Calu3 (cell line): Measurements from ENCODE around the gene MRPS21. TPM values are rescaled to one million over a fixed set of nuclear protein-coding genes. Genes with fewer than 3 reads are reported as not detected.

Experiments used
- BruUV-seq: library from RNA; stranded (reverse); fragments of 400-500 nt; replicated peaks from 2 replicates; lab custom pipeline; 2021; lab: Mats Ljungman, UMichigan
- CTCF ChIA-PET: fragments of 300-600 bp; sonication (Branson Sonifier 250); formaldehyde crosslinking; loops from one replicate; lab custom pipeline; 2022; ENCODE audit warnings: antibody characterized with exemption; lab: Charles Lee
- DNase-seq: peaks from one replicate; pipeline ENCODE4 v3.0.0; 2022
- H3K27ac Mint-ChIP-seq: one replicate; pipeline ENCODE4 v1.8.0; 2022; ENCODE audit warnings: mixed read lengths; ENCODE audit not compliant: unreplicated experiment
- H3K27me3 Mint-ChIP-seq: one replicate; pipeline ENCODE4 v1.8.0; 2022; ENCODE audit warnings: mixed read lengths; ENCODE audit not compliant: unreplicated experiment
- H3K36me3 Mint-ChIP-seq: one replicate; pipeline ENCODE4 v1.8.0; 2022; ENCODE audit warnings: mild to moderate bottlenecking, moderate library complexity, mixed read lengths; ENCODE audit not compliant: insufficient read depth, unreplicated experiment
- H3K4me1 Mint-ChIP-seq: one replicate; pipeline ENCODE4 v1.8.0; 2022; ENCODE audit warnings: mild to moderate bottlenecking, low read depth, mixed read lengths; ENCODE audit not compliant: unreplicated experiment
- H3K4me3 Mint-ChIP-seq: one replicate; pipeline ENCODE4 v1.8.0; 2022; ENCODE audit warnings: mild to moderate bottlenecking, low read depth, moderate library complexity, mixed read lengths; ENCODE audit not compliant: unreplicated experiment
- H3K9me3 Mint-ChIP-seq: one replicate; pipeline ENCODE4 v1.8.0; 2022; ENCODE audit warnings: low read depth, mixed read lengths; ENCODE audit not compliant: unreplicated experiment
- CTCF ChIP-seq: fragments of 200-600 bp; IDR thresholded peaks from one replicate; pipeline ENCODE4 v1.8.0; 2022; ENCODE audit warnings: antibody characterized with exemption; ENCODE audit not compliant: unreplicated experiment
- intact Hi-C: fragments of 100-400 bp; cut with micrococcal nuclease; formaldehyde crosslinking; loops from one replicate; pipeline ENCODE4 v1.10.0; 2022; ENCODE audit not compliant: unreplicated experiment
- total RNA-seq: library from RNA; stranded (reverse); gene quantifications from 2 replicates; pipeline ENCODE4 v1.2.3, GENCODE V29; 2022

The MRPS21 gene
- total RNA-seq, 1 experiment from 2014 or later, result 66.9 TPM

DNA sequence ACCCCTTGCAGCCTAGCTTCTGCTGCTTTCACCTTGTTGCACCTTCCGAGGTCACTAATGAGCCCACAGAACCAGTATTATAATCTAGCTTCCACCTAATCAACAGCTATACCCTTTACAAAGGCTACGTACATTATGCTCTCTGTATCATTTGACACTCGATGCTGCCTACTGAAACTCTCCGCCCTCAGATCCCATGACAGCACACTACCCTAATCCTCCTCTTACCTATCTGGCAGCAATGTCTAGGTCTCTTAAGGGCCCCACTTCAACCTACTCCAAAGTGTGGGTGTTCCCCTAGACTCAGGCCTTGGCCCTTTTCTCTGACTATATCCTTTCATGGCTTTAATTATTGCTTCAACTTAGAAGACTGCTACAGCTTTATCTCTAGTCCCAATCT is 4.8 kb upstream of the MRPS21 start:
- no peak for TF ChIP-seq CTCF

DNA sequence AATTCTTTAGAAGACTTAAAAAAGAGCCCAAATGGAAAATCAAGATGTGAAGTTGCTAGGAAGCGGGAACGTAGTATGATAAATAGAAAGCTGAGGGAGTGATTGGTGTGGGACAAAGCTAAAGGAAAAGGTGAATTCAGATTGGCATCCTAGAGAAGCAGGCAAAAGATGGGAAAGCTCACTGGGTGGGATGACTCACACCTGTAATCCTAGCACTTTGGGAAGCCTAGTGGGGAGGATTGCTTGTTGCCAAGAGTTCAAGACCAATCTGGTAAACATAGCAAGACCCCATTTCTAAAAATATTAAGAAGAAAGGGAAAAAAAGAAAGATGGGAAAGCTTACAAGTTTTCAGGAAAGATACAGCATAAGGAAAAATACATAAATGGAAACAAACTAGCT is 1.8 kb downstream of the MRPS21 start:
- BruUV-seq, result no TSS peak
- peaks cover 19% of the 10 kb centered on the region for H3K4me1 Mint-ChIP-seq
- peaks cover 63% of the 10 kb centered on the region for H3K36me3 Mint-ChIP-seq
- H3K27me3 Mint-ChIP-seq, result no peaks in the 10 kb centered on the region
- no peak for TF ChIP-seq CTCF
- CTCF ChIA-PET, result interaction anchor here (0.6 kb wide), 1 partner anchor 8 kb away, joined by 3 read pairs; no protein-coding TSS in a partner anchor
- H3K27ac Mint-ChIP-seq, result no peak overlapping the region
- H3K4me3 Mint-ChIP-seq, result no peak overlapping the region
- H3K9me3 Mint-ChIP-seq, result no peaks in the 10 kb centered on the region
- intact Hi-C loops, result no loop called here
- no peak for DNase-seq

More for the DNA sequence above, 4.8 kb upstream of the MRPS21 start:
- Mint-ChIP-seq H3K27ac (no peak overlapping the region), H3K4me1 (peaks cover 10% of the 10 kb centered on the region), H3K4me3 (no peak overlapping the region), H3K27me3 (peaks cover 27% of the 10 kb centered on the region), H3K36me3 (peaks cover 11% of the 10 kb centered on the region), H3K9me3 (no peaks in the 10 kb centered on the region)
- no peak for DNase-seq
- CTCF ChIA-PET, result no interaction called here
- intact Hi-C loops, result no loop called here
- BruUV-seq, result no TSS peak

DNA sequence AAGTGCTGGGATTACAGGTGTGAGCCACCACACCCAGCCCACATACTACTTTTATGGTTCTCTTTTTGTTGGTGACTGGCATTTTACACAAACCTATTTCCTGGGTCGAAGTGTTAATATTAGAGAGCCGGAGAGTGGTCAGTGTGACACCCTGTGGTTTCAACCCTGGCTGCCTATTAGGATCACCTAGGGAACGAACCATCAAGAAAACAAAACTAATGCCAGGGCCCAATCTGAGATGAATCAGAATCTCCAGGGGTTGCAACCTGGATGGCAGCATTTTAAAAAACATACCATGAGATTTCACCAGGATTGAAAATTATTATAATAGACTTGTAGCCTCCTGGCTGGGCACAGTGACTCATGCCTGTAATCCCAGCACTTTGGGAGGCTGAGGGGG is 6.1 kb downstream of the MRPS21 start:
- intact Hi-C loops, result no loop called here
- Mint-ChIP-seq H3K27me3 (no peaks in the 10 kb centered on the region), H3K36me3 (peaks cover 58% of the 10 kb centered on the region), H3K9me3 (no peaks in the 10 kb centered on the region), H3K4me1 (peaks cover 9% of the 10 kb centered on the region), H3K27ac (no peak overlapping the region), H3K4me3 (no peak overlapping the region)
- no peak for DNase-seq
- no TSS peak for BruUV-seq
- no peak for TF ChIP-seq CTCF
- CTCF ChIA-PET, result interaction anchor here (0.7 kb wide), 1 partner anchor 761 kb away, joined by 4 read pairs; the partner anchor contains the start of gene MLLT11

GRCh38 chr1:150302338-150302737 is 8.7 kb downstream of the MRPS21 start:
- no peak for TF ChIP-seq CTCF
- no peak overlapping the region for H3K4me3 Mint-ChIP-seq
- no peaks in the 10 kb centered on the region for H3K4me1 Mint-ChIP-seq
- CTCF ChIA-PET, result no interaction called here
- peaks cover 51% of the 10 kb centered on the region for H3K36me3 Mint-ChIP-seq
- intact Hi-C loops, result no loop called here
- H3K9me3 Mint-ChIP-seq, result no peaks in the 10 kb centered on the region
- DNase-seq, result no peak
- no TSS peak for BruUV-seq
- H3K27me3 Mint-ChIP-seq, result no peaks in the 10 kb centered on the region
- H3K27ac Mint-ChIP-seq, result no peak overlapping the region
